ENCODE data around the gene MOXD1.
A peak's percentile ranks its signal among the peaks of the same experiment; 100 is the strongest.
"Not testable (repeated sequence)": the region's sequence is repeated elsewhere in the genome, so short reads cannot be mapped to it uniquely, and the experiment has no call there.

The MOXD1 gene

DNA sequence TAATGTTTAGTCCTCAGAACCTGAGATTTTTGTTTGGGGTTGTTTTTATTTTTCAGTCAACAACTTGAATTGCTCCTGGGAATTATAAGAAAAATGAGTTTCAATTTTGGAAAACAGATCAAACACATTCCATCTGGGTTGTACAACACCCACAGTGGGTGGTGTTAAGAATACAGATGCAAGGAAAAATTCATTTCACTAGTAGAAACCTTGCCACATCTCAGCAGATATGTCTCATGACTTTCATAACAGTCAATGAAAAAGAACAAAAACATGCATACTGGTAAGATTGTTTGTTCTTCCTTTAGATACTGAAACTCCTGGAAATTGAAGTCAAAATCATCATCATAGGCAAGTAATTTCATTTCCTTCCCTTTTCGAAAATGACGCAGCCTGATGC lies 78.9 kb downstream of the MOXD1 start:
- DNase-seq (ENCODE audit: low spot score in 2 of 2) (no peak), ATAC-seq (replicated peaks; ENCODE audit: extremely low read depth, poor library complexity, severe bottlenecking) (no peak)
- Mint-ChIP-seq H3K4me3 (no peak overlapping the region), H3K27me3 (peaks cover 35% of the 10 kb centered on the region), H3K27ac (ENCODE audit: low read depth) (no peak overlapping the region), H3K36me3 (ENCODE audit: insufficient read depth) (no peaks in the 10 kb centered on the region), H3K9me3 (no peaks in the 10 kb centered on the region), H3K4me1 (no peaks in the 10 kb centered on the region)

DNA sequence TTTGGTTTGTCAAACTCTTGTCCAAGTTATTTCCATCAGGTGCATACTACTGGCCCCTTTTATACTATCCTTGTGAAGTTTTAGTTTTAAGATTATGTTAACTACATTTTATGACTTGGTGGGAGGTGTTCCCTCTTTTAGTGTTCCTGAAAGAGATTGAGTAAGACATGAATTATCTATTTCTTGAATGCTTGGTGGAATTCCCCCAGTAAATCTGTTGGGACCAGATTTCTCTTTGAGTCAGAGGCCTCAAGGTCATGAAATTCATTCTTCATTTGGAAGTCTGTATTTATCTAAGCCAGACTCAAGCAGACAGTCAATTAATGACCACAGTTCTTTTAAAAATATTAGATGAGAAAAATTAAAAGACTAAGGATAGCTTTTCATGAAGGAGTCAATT lies 81.3 kb downstream of the MOXD1 start:
- no peaks in the 10 kb centered on the region for H3K4me1 Mint-ChIP-seq
- H3K4me3 Mint-ChIP-seq = no peak overlapping the region
- peaks cover 6% of the 10 kb centered on the region for H3K9me3 Mint-ChIP-seq
- DNase-seq (ENCODE audit: low spot score in 2 of 2) = no peak
- no peak for ATAC-seq (replicated peaks; ENCODE audit: extremely low read depth, poor library complexity, severe bottlenecking)
- peaks cover 20% of the 10 kb centered on the region for H3K27me3 Mint-ChIP-seq
- no peak overlapping the region for H3K27ac Mint-ChIP-seq (ENCODE audit: low read depth)
- H3K36me3 Mint-ChIP-seq (ENCODE audit: insufficient read depth) = no peaks in the 10 kb centered on the region

DNA sequence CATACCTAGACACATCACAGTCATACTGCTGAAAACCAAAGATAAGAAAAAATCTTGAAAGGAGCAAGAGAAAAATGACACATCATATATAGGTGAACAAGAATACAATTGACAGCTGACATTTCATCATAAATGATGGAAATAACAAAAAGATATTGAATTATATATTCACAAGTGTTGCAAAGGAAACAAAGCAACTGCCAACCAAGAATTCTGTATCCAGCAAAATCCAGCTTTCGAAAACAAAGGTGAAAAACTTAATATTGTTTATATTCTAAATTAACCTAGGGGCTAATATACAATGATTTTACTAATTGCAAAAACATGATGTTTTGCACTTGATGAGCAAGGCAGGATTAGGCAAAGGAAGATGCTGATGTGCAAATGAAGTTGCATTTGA lies 84.3 kb downstream of the MOXD1 start:
- no peaks in the 10 kb centered on the region for H3K36me3 Mint-ChIP-seq (ENCODE audit: insufficient read depth)
- DNase-seq (ENCODE audit: low spot score in 2 of 2) (no peak), ATAC-seq (replicated peaks; ENCODE audit: extremely low read depth, poor library complexity, severe bottlenecking) (no peak)
- H3K27ac Mint-ChIP-seq (ENCODE audit: low read depth) = no peak overlapping the region
- H3K9me3 Mint-ChIP-seq = peaks cover 6% of the 10 kb centered on the region
- H3K4me3 Mint-ChIP-seq = no peak overlapping the region
- H3K4me1 Mint-ChIP-seq = no peaks in the 10 kb centered on the region
- peaks cover 9% of the 10 kb centered on the region for H3K27me3 Mint-ChIP-seq

DNA sequence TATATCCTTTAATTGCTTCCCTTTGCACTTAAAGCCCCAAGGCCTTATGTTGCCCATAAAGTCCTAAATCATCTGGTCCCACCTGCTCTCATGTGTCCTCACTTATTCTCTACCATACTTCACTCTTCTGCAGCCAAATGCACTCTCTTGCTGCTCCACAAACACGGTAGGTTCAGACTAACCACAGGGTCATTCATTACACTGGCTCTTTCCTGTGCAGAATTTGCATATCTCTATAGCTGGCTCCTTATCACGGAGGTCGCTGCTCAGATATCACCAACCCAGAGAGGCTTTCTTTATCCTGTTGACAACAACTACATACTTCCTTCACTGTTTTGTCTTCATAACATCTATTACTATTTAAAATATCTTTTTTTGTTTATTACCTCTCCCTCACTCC lies 86.8 kb downstream of the MOXD1 start:
- DNase-seq (ENCODE audit: low spot score in 2 of 2) = no peak
- Mint-ChIP-seq H3K4me3 (no peak overlapping the region), H3K9me3 (peaks cover 6% of the 10 kb centered on the region), H3K36me3 (ENCODE audit: insufficient read depth) (no peaks in the 10 kb centered on the region), H3K27ac (ENCODE audit: low read depth) (no peak overlapping the region), H3K27me3 (peaks cover 12% of the 10 kb centered on the region), H3K4me1 (no peaks in the 10 kb centered on the region)
- no peak for ATAC-seq (replicated peaks; ENCODE audit: extremely low read depth, poor library complexity, severe bottlenecking)

DNA sequence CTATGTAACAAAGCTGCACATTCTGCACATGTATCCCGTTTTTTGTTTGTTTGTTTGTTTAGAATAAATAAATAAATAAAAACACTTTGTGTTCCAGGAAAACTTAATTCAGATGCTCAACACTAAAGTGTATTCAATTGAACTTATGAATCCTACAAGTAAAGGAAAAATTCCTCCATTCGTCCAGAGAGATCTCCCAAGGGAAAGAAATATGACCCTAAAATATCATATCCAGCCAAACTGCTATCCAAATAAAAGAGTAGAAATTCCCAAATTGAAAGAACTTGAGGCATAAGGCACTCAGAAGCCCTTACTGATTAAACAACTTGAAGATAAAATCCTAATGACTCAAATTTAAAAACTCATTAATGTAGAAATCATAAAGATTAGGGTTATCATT lies 90.4 kb downstream of the MOXD1 start:
- Mint-ChIP-seq H3K4me1 (no peaks in the 10 kb centered on the region), H3K4me3 (no peak overlapping the region), H3K9me3 (peaks cover 11% of the 10 kb centered on the region), H3K27me3 (peaks cover 47% of the 10 kb centered on the region), H3K36me3 (ENCODE audit: insufficient read depth) (no peaks in the 10 kb centered on the region), H3K27ac (ENCODE audit: low read depth) (no peak overlapping the region)
- DNase-seq (ENCODE audit: low spot score in 2 of 2) (no peak), ATAC-seq (replicated peaks; ENCODE audit: extremely low read depth, poor library complexity, severe bottlenecking) (no peak)

DNA sequence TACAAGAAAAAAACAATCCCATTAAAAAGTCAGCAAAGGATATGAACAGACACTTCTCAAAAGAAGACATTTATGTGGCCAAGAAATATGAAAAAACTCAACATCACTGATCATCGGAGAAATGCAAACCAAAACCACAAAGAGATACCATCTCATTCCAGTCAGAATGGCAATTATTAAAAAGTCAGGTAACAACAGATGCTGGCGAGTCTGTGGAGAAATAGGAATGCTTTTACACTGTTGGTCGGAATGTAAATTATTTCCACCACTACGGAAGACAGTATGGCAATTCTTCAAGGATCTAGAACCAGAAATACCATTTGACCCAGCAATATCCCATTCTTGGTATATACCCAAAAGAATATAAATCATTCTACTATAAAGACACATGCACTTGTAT lies 91.1 kb downstream of the MOXD1 start:
- peaks cover 55% of the 10 kb centered on the region for H3K27me3 Mint-ChIP-seq
- H3K4me3 Mint-ChIP-seq; DNase-seq (ENCODE audit: low spot score in 2 of 2); H3K4me1 Mint-ChIP-seq; H3K27ac Mint-ChIP-seq (ENCODE audit: low read depth); H3K36me3 Mint-ChIP-seq (ENCODE audit: insufficient read depth); ATAC-seq (replicated peaks; ENCODE audit: extremely low read depth, poor library complexity, severe bottlenecking): not testable (repeated sequence)
- H3K9me3 Mint-ChIP-seq = peaks cover 13% of the 10 kb centered on the region

DNA sequence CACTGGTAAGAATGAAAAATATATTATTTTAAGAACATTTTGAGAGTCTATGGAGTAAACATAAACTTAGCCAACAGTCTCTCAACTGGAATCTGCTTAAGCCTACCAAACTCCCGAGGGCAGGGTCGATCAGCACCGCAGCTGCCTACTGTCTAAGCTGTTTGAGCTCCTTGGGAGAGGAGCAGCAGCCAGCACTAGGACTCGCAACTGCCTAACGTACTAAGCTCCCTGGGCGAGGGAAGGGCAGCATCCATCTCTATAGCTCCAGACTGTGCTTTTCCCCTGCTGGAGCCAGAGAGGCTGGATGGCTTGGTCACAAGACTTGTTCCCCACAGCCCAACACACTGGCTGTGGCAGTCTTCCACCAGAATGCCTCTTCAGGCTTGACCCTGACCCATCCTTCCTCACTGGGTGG lies 96.4 kb downstream of the MOXD1 start:
- H3K4me3 Mint-ChIP-seq = no peak overlapping the region
- peaks cover 60% of the 10 kb centered on the region for H3K27me3 Mint-ChIP-seq
- no peak for DNase-seq (ENCODE audit: low spot score in 2 of 2)
- no peaks in the 10 kb centered on the region for H3K36me3 Mint-ChIP-seq (ENCODE audit: insufficient read depth)
- no peak overlapping the region for H3K27ac Mint-ChIP-seq (ENCODE audit: low read depth)
- ATAC-seq (replicated peaks; ENCODE audit: extremely low read depth, poor library complexity, severe bottlenecking) = no peak
- no peaks in the 10 kb centered on the region for H3K4me1 Mint-ChIP-seq
- H3K9me3 Mint-ChIP-seq = peaks cover 13% of the 10 kb centered on the region

DNA sequence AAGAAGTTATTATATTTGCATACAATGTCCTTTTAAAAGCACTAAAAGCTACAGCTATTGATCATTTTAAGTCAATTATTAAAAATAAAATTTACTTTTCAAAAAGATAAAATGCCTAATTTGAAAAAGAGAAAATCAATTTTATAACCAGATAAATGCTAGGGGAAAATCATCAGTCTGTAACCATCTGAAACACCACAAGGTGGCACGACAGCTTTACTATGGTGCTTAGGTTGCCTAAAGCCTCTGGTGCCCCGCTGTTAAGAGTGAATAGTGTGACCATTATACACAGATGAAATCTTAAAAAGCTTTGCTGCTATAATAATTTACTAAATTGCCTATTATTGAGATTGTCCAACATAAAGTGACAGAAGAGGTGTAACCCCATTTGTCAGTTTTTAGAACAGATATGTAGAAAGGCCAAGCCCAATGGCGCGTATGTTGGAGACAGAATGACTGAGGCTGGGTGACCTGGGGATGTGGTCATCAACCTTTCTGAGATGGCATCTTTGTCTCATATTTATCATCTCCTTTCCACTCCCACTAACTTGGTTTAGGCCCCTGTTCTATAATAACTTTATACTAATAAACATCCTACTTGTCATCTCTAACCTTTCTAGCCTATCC lies 100.8 kb downstream of the MOXD1 start:
- H3K27me3 Mint-ChIP-seq = peaks cover 47% of the 10 kb centered on the region
- ATAC-seq (replicated peaks; ENCODE audit: extremely low read depth, poor library complexity, severe bottlenecking) (no peak), DNase-seq (ENCODE audit: low spot score in 2 of 2) (no peak)

DNA sequence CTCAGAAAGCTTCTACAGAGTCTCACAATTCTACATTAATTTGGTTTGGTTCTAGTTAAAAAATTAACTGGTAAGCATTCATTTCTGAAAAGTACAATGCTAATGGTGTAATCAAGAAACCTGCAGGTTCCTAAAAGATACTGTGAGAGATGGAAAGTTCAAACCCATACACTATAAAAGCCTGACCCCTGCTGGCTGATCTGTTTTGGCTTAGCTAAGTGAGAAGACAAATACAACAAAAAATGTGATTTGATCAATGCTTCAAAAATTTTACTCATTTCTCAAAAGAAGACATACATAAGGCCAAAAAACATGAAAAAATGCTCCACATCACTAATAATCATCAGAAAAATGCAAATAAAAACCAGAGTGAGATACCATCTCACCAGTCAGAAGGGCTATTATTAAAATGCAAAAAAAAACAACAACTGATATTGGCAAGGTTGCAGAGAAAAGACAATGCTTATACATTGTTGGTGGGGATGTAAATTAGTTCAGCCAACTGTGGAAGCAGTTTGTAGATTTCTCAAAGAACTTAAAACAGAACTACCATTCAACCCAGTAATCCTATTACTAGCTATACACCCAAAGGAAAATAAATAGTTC lies 102.8 kb downstream of the MOXD1 start:
- DNase-seq (ENCODE audit: low spot score in 2 of 2) (no peak), ATAC-seq (replicated peaks; ENCODE audit: extremely low read depth, poor library complexity, severe bottlenecking) (no peak)
- peaks cover 62% of the 10 kb centered on the region for H3K27me3 Mint-ChIP-seq
- H3K9me3 Mint-ChIP-seq = no peaks in the 10 kb centered on the region
- H3K4me1 Mint-ChIP-seq = no peaks in the 10 kb centered on the region
- H3K36me3 Mint-ChIP-seq (ENCODE audit: insufficient read depth) = no peaks in the 10 kb centered on the region
- H3K27ac Mint-ChIP-seq (ENCODE audit: low read depth) = no peak overlapping the region
- no peak overlapping the region for H3K4me3 Mint-ChIP-seq

More for the DNA sequence above, 100.8 kb downstream of the MOXD1 start:
- no peak overlapping the region for H3K27ac Mint-ChIP-seq (ENCODE audit: low read depth)
- H3K4me3 Mint-ChIP-seq = no peak overlapping the region
- H3K36me3 Mint-ChIP-seq (ENCODE audit: insufficient read depth) = no peaks in the 10 kb centered on the region
- H3K4me1 Mint-ChIP-seq = no peaks in the 10 kb centered on the region
- no peaks in the 10 kb centered on the region for H3K9me3 Mint-ChIP-seq

DNA sequence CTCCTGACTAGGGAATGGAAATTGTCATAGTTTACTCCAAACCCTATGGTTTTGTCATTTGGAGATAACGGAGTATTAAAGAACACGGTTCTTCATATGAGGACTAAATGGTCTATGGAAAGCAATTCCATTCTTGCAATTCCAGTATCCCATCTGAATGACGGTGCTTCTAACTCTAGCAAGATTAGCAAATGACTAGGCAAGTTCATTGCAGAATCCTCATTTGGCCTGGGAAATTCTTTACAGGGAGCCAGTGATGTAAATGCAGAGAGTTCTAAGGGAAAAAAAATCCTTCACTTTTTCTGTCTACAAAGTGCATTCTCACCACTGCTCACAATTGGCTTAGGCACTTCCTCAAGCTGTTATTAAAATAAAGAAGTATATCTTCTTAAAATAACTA lies 111.5 kb downstream of the MOXD1 start:
- H3K4me3 Mint-ChIP-seq = no peak overlapping the region
- no peaks in the 10 kb centered on the region for H3K9me3 Mint-ChIP-seq
- no peak overlapping the region for H3K27ac Mint-ChIP-seq (ENCODE audit: low read depth)
- ATAC-seq (replicated peaks; ENCODE audit: extremely low read depth, poor library complexity, severe bottlenecking) (no peak), DNase-seq (ENCODE audit: low spot score in 2 of 2) (no peak)
- no peaks in the 10 kb centered on the region for H3K36me3 Mint-ChIP-seq (ENCODE audit: insufficient read depth)
- no peaks in the 10 kb centered on the region for H3K4me1 Mint-ChIP-seq
- peaks cover 26% of the 10 kb centered on the region for H3K27me3 Mint-ChIP-seq

DNA sequence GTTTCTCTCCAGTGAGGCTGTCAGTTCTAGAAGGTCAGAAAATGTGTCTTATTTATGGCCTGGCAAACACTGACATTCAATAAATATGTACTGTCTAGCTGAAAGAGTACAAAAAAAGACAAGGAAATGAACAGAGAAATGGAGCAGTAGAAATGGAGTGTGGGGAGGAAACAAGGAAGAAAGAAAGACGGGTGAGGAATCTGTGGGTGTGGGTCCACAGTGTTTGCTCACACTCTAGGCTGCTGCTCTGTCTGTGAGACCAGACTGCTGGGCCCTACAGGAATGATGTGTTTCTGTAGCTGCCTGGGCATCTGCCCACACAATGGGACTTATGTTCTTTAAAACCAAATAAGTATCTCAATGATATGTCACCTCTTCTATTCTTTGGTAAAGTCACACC lies 114.2 kb downstream of the MOXD1 start:
- no peak for DNase-seq (ENCODE audit: low spot score in 2 of 2)
- Mint-ChIP-seq H3K36me3 (ENCODE audit: insufficient read depth) (no peaks in the 10 kb centered on the region), H3K27me3 (peaks cover 29% of the 10 kb centered on the region), H3K9me3 (no peaks in the 10 kb centered on the region), H3K4me3 (no peak overlapping the region), H3K4me1 (no peaks in the 10 kb centered on the region), H3K27ac (ENCODE audit: low read depth) (no peak overlapping the region)
- no peak for ATAC-seq (replicated peaks; ENCODE audit: extremely low read depth, poor library complexity, severe bottlenecking)

DNA sequence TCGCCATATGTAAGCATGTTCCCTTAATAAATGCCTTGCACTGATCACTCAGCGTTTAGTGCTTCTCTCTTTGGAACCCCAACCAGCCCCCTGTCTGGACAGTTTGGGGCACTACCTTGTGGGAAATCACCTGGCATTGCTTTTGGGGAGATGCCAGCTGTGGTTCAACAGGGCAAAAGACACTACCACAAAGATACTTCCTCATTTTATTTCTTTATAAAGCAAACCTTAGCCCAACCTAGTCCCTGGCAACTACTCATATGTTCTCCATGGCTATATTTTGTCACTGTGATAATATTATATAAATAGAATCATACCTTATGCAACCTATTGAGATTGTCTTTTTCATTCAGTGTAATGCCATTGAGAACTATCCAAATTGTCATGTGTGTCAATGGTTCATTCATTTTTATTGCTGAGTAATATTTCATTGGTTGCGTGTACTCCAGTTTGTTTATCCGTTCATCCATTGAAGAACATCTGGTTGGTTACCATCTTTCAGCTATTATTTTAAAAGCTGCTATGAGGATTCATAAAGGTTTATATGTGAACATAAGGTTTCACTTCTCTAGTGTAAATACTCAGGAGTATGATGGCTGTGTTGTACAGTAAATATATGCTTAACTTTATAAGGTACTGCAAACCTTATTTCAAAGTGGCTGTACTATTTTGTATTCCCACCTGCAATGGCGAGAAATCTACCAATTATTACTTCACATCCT lies 114.8 kb downstream of the MOXD1 start:
- Mint-ChIP-seq H3K36me3 (ENCODE audit: insufficient read depth) (peaks cover 3% of the 10 kb centered on the region), H3K27ac (ENCODE audit: low read depth) (no peak overlapping the region), H3K9me3 (no peaks in the 10 kb centered on the region), H3K4me1 (no peaks in the 10 kb centered on the region), H3K27me3 (peaks cover 35% of the 10 kb centered on the region), H3K4me3 (no peak overlapping the region)
- DNase-seq (ENCODE audit: low spot score in 2 of 2) (no peak), ATAC-seq (replicated peaks; ENCODE audit: extremely low read depth, poor library complexity, severe bottlenecking) (peak; percentile 49)

Measured in central memory CD8-positive, alpha-beta T cell (primary cell).